ENCODE measurements around the gene DCXR. TPM values are rescaled to one million over a fixed set of nuclear protein-coding genes. Genes with fewer than 3 reads are reported as not detected.

DCXR gene
- total and polyA plus RNA-seq, 2 of the 13 experiments (the other 11 are each of a cell fraction or from before 2014, with no cell fraction given) = 287 to 311 TPM

DNA sequence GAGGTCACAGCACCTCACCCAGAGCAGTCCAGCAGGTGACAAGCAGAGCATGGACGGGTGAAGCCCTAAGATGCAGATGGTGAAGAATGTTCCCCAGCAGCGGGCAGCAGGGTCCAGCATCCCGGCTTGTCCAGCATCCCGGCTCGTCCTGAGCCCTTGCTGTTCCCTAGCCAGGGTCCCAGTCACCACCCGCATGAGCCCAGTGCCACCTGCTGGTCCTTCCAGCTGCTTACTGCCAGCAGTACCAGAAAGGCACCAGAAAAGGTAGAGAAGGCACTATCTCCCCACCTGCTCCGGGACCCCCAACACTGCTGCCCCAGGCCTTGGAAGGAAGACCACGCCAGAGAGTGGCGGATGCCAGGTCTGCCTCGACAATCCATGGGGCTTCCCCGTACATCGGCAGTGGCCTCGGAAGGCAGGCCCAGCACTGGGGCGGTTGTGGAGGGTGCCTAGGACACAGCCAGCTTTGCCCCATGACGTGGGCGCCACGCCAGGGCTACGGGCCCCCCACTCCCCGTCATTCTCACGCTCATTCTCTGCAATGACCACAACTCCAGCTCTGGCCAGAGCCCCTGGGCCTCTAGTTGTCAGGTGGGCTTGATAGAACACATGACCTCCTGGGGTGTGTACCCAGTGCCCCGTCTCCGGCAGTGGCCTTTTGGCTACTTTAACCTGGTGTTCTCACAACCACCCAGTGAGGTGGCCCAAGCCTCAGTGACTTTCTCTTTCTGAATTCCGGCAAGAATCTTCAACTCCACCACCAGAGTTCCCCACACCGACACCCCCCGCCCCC is 16.2 kb downstream of the DCXR start (continued):
- TF ChIP-seq HNF1B (CRISPR knock-in tag; IDR thresholded peaks at IDR 0.05) (peak; percentile 89), DR1 (CRISPR knock-in tag; IDR thresholded peaks at IDR 0.05) (no peak), ZNF232 (CRISPR knock-in tag; IDR thresholded peaks at IDR 0.05; ENCODE audit: borderline replicate concordance) (peak; percentile 85; the same call in 1 of the 2 replicates), ARHGAP35 (CRISPR knock-in tag; IDR thresholded peaks at IDR 0.05; ENCODE audit: borderline replicate concordance) (0 out of 2 replicates have a peak, but pooled peaks have one; percentile 3), AGO1 (IDR thresholded peaks at IDR 0.05; ENCODE audit: low read depth, low read length, poor library complexity, severe bottlenecking) (peak; percentile 97), DMAP1 (CRISPR knock-in tag; IDR thresholded peaks at IDR 0.05) (0 out of 2 replicates have a peak, but pooled peaks have one; percentile 26), HMGXB4 (CRISPR knock-in tag; IDR thresholded peaks at IDR 0.05; ENCODE audit: borderline replicate concordance in 1 of 2, low read depth in 1 of 2) (peak; percentile 94 to 98), XRCC5 (optimal IDR thresholded peaks at IDR 0.05; ENCODE audit: low read length) (peak; percentile 95), MEIS2 (CRISPR knock-in tag; IDR thresholded peaks at IDR 0.05) (0 out of 2 replicates have a peak, but pooled peaks have one; percentile 37), ZKSCAN5 (CRISPR knock-in tag; IDR thresholded peaks at IDR 0.05) (peak; percentile 59; the same call in 1 of the 2 replicates), ZNF788 (CRISPR knock-in tag; IDR thresholded peaks at IDR 0.05; ENCODE audit: borderline replicate concordance) (peak; percentile 80; the same call in 1 of the 2 replicates), ZSCAN5A (CRISPR knock-in tag; IDR thresholded peaks at IDR 0.05; ENCODE audit: borderline replicate concordance) (no peak), ZNF777 (CRISPR knock-in tag; IDR thresholded peaks at IDR 0.05) (peak; percentile 80), ZNF766 (CRISPR knock-in tag; IDR thresholded peaks at IDR 0.05; ENCODE audit: borderline replicate concordance) (0 out of 2 replicates have a peak, but pooled peaks have one; percentile 49)
- TF ChIP-seq, protein P1, sequence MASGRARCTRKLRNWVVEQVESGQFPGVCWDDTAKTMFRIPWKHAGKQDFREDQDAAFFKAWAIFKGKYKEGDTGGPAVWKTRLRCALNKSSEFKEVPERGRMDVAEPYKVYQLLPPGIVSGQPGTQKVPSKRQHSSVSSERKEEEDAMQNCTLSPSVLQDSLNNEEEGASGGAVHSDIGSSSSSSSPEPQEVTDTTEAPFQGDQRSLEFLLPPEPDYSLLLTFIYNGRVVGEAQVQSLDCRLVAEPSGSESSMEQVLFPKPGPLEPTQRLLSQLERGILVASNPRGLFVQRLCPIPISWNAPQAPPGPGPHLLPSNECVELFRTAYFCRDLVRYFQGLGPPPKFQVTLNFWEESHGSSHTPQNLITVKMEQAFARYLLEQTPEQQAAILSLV (CRISPR knock-in tag; IDR thresholded peaks at IDR 0.05; ENCODE audit: borderline replicate concordance) = no peak
- TF ChIP-seq, protein P2, sequence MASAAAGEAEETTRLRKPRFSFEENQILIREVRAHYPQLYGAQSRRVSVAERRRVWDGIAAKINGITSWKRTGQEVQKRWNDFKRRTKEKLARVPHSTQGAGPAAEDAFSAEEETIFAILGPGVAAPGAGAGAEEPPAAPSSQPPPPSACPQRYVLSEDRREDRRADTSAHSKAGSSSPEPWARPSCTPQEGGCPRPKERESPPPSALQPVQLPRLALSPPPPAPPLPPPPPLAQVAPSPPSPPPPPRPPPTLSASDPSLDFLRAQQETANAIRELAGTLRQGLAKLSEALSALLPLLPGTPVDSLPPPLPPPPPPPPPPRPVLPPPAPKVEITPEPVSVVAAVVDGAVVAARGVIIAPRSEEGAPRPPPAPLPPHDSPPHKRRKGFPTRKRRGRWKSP (CRISPR knock-in tag; IDR thresholded peaks at IDR 0.05) = peak; percentile 65
